Measurements from ENCODE around the gene CYP2W1. TPM values are rescaled to one million over a fixed set of nuclear protein-coding genes. Genes with fewer than 3 reads are reported as not detected.
"Not testable (repeated sequence)": the region's sequence is repeated elsewhere in the genome, so short reads cannot be mapped to it uniquely, and the experiment has no call there.

The CYP2W1 gene
- total RNA-seq, 1 experiment from 2014 or later, result not detected

GRCh38 chr7:951881-952547 lies 31.0 kb upstream of the CYP2W1 start:
- DNase-seq (ENCODE audit: low read depth), result no peak

- DNase-seq (ENCODE audit: low read depth), result no peak
Measured at GRCh38 chr7:952548-953441, 30.2 kb upstream of the CYP2W1 start.

- no peak for DNase-seq (ENCODE audit: low read depth)
Measured at GRCh38 chr7:953547-954327, 29.2 kb upstream of the CYP2W1 start.

GRCh38 chr7:954330-955238 lies 28.4 kb upstream of the CYP2W1 start, which contains the start of gene ADAP1:
Gene ADAP1 (minus strand): TSS chr7:954680. CDS start chr7:954477, 203 bp downstream.
- DNase-seq (ENCODE audit: low read depth), result no peak

GRCh38 chr7:956031-956430 lies 26.9 kb upstream of the CYP2W1 start:
- no peak for DNase-seq (ENCODE audit: low read depth)

- DNase-seq (ENCODE audit: low read depth), result no peak
Measured at GRCh38 chr7:957418-958220, 25.4 kb upstream of the CYP2W1 start.

GRCh38 chr7:958221-959200 lies 24.5 kb upstream of the CYP2W1 start:
- no peak for DNase-seq (ENCODE audit: low read depth)

- DNase-seq (ENCODE audit: low read depth), result no peak
Measured at GRCh38 chr7:959271-959670, 23.7 kb upstream of the CYP2W1 start.

GRCh38 chr7:959740-960139 lies 23.2 kb upstream of the CYP2W1 start:
- DNase-seq (ENCODE audit: low read depth), result not testable (repeated sequence)

GRCh38 chr7:960269-960871 lies 22.6 kb upstream of the CYP2W1 start:
- DNase-seq (ENCODE audit: low read depth), result no peak

GRCh38 chr7:960972-961371 lies 22.0 kb upstream of the CYP2W1 start:
- DNase-seq (ENCODE audit: low read depth), result not testable (repeated sequence)

GRCh38 chr7:961546-962400 lies 21.2 kb upstream of the CYP2W1 start:
- DNase-seq (ENCODE audit: low read depth), result no peak

- DNase-seq (ENCODE audit: low read depth), result no peak
Measured at GRCh38 chr7:962401-963081, 20.4 kb upstream of the CYP2W1 start.

- no peak for DNase-seq (ENCODE audit: low read depth)
Measured at GRCh38 chr7:963236-964078, 19.5 kb upstream of the CYP2W1 start.

GRCh38 chr7:964401-965231 lies 18.4 kb upstream of the CYP2W1 start:
- no peak for DNase-seq (ENCODE audit: low read depth)
